PC-3 (cell line): ENCODE measurements around the gene OPTC. TPM values are rescaled to one million over a fixed set of nuclear protein-coding genes. Genes with fewer than 3 reads are reported as not detected.
A peak's percentile ranks its signal among the peaks of the same experiment; 100 is the strongest.

ENCODE experiments used
- ATAC-seq: fragments of 200-7000 bp; cut with Tn5 transposase; 2 replicates; pipeline ENCODE4 v1.9.1; 2020; ENCODE audit warnings: mild to moderate bottlenecking, moderate library complexity
- BruUV-seq: library from RNA; stranded (reverse); fragments of 400-500 nt; replicated peaks from 2 replicates; lab custom pipeline; 2021; lab: Mats Ljungman, UMichigan
- CTCF ChIA-PET: fragments of 300-600 bp; sonication (Branson Sonifier 250); formaldehyde crosslinking; loops from one replicate; lab custom pipeline; 2022; ENCODE audit warnings: antibody characterized with exemption; lab: Charles Lee
- POLR2A ChIA-PET: fragments of 300-600 bp; sonication (Branson Sonifier 250); formaldehyde crosslinking; loops from one replicate; lab custom pipeline; 2022; ENCODE audit warnings: antibody characterized with exemption; ENCODE audit not compliant: unreplicated experiment; lab: Charles Lee
- DNase-seq: peaks from one replicate; pipeline ENCODE4 v3.0.0-alpha.2; 2015
- H2AFZ ChIP-seq: fragments of 300-600 bp; sonication (generic); 2 replicates; pipeline ENCODE4 v1.6.0; 2016; ENCODE audit warnings: antibody characterized with exemption, low read length
- H3F3A ChIP-seq: fragments of 300-600 bp; sonication (generic); one replicate; pipeline ENCODE4 v1.6.0; 2017; ENCODE audit warnings: antibody characterized with exemption, low read length, control low read depth, mild to moderate bottlenecking; ENCODE audit not compliant: unreplicated experiment
- H3K27ac ChIP-seq: fragments of 300-600 bp; sonication (generic); 2 replicates; pipeline ENCODE4 v1.5.1; 2016; ENCODE audit warnings: mild to moderate bottlenecking, low read length
- H3K27me3 ChIP-seq: fragments of 300-600 bp; sonication (generic); 2 replicates; pipeline ENCODE4 v1.6.1; 2016; ENCODE audit warnings: low read length, mixed read lengths
- H3K36me3 ChIP-seq: fragments of 300-600 bp; sonication (generic); 2 replicates; pipeline ENCODE4 v1.6.1; 2016; ENCODE audit warnings: low read depth, mixed run types, low read length, mixed read lengths
- H3K4me1 ChIP-seq: fragments of 300-600 bp; sonication (generic); 2 replicates; pipeline ENCODE4 v1.5.1; 2016; ENCODE audit warnings: low read length; ENCODE audit not compliant: insufficient read depth
- H3K4me2 ChIP-seq: fragments of 300-600 bp; sonication (generic); 2 replicates; pipeline ENCODE4 v1.6.0; 2016; ENCODE audit warnings: low read length
- H3K4me3 ChIP-seq: fragments of 300-600 bp; sonication (generic); 2 replicates; pipeline ENCODE4 v1.5.1; 2016; ENCODE audit warnings: mild to moderate bottlenecking, low read length, mixed read lengths
- H3K79me2 ChIP-seq: fragments of 300-600 bp; sonication (generic); 2 replicates; pipeline ENCODE4 v1.6.1; 2017; ENCODE audit warnings: low read length, mixed read lengths
- H3K9ac ChIP-seq: fragments of 300-600 bp; sonication (generic); 2 replicates; pipeline ENCODE4 v1.6.0; 2016; ENCODE audit warnings: mild to moderate bottlenecking, low read length
- H3K9me2 ChIP-seq: fragments of 300-600 bp; sonication (generic); replicated peaks from 2 replicates; pipeline ENCODE4 v1.6.1; 2016; ENCODE audit warnings: mixed run types, low read length, mixed read lengths
- H3K9me3 ChIP-seq: fragments of 300-600 bp; sonication (generic); 2 replicates; pipeline ENCODE4 v1.6.1; 2016; ENCODE audit warnings: low read length, mixed read lengths
- H4K20me1 ChIP-seq: fragments of 300-600 bp; sonication (generic); 2 replicates; pipeline ENCODE4 v1.6.1; 2016; ENCODE audit warnings: low read length, mixed read lengths
- EZH2 ChIP-seq: fragments of 300-600 bp; sonication (generic); IDR thresholded peaks from one replicate; pipeline ENCODE4 v1.6.1; 2017; ENCODE audit warnings: antibody characterized with exemption, mild to moderate bottlenecking, low read length; ENCODE audit not compliant: unreplicated experiment
- EZH2phosphoT487 ChIP-seq: fragments of 300-600 bp; sonication (generic); IDR thresholded peaks from 2 replicates; pipeline ENCODE4 v1.6.1; 2018; ENCODE audit warnings: mild to moderate bottlenecking, antibody characterized with exemption, low read length, borderline replicate concordance
- intact Hi-C: fragments of 100-400 bp; cut with micrococcal nuclease; formaldehyde crosslinking; loops from 2 replicates; pipeline ENCODE4 v1.9.0; 2023
- total RNA-seq: library from RNA; depleted of rRNA; stranded (reverse); fragments of >200 nt; gene quantifications from 2 replicates; pipeline ENCODE4 v1.2.3, GENCODE V29; 2014
- TF ChIP-seq, protein P1 (sequence below): fragments of 300-600 bp; sonication (generic); conservative IDR thresholded peaks from 2 replicates; pipeline ENCODE4 v1.5.1; 2017; ENCODE audit warnings: antibody characterized with exemption, low read depth, mild to moderate bottlenecking, low read length

Gene OPTC
- total RNA-seq, 1 experiment from 2014 or later: not detected

DNA sequence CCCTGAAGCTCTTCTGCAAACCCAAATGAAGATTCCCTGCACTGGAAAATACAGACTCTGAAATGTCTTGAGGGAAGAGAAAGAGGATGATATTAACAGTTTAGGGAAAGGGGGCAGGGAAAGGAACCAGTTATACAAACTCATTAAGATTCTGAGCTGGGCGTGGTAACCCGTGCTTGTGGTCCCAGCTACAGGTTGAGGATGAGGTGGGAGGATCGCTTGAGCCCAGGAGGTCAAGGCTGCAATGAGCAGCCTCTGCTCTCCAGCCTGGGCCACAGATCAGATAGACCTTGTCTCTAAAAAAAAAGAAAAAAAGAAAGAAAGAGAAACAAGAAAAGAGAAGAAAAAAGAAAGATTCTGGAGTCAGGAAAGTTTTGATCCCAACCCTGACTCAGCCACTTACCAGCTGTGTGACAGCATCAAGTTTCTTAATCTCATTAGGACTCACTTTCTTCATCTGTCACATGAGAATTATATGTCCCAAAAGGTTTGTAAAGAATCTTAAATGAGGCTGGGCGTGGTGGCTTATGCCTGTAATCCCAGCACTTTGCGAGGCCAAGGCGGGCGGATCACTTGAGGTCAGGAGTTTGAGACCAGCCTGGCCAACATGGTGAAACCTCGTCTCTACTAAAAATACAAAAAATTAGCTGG, 53.9 kb downstream of the OPTC start:
- DNase-seq (no peak), ATAC-seq (no peak)
- Histone ChIP-seq H4K20me1 (no peaks in the 10 kb centered on the region), H3K79me2 (no peaks in the 10 kb centered on the region), H3K27me3 (no peaks in the 10 kb centered on the region), H3K9ac (no peak overlapping the region), H3F3A (peaks cover 3% of the 10 kb centered on the region), H3K9me2 (no peaks in the 10 kb centered on the region), H3K27ac (no peak overlapping the region), H3K36me3 (no peaks in the 10 kb centered on the region), H3K4me1 (peaks cover 46% of the 10 kb centered on the region), H2AFZ (no peak overlapping the region), H3K9me3 (no peaks in the 10 kb centered on the region), H3K4me2 (no peak overlapping the region), H3K4me3 (no peak overlapping the region)
- intact Hi-C loops: no loop called here
- ChIA-PET CTCF (no interaction called here), POLR2A (no interaction called here)
- no TSS peak for BruUV-seq
- TF ChIP-seq EZH2 (no peak), EZH2phosphoT487 (no peak)

DNA sequence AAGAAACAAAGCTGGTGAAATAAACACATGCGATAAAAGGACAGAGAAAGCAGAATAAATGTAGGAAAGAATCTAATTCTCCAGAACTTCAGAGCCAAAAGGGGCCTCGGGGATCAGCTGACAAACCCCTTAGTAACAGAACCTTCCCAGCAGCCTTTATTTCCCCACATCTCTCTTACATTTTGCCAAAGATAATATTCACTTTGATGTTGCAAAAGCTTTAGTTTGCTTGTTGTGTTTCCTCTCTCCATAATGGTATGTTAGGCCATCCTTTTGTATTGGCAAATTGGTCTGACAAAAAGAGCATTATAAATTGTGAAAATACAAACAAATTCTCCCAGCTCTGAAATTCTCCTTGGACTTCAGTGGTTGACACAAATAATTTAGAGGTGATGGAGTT, 54.9 kb downstream of the OPTC start:
- H4K20me1 ChIP-seq: no peaks in the 10 kb centered on the region
- intact Hi-C loops: no loop called here
- POLR2A ChIA-PET: interaction anchor here (0.6 kb wide), 2 partner anchors 78 to 241 kb away, joined by 3 to 4 read pairs; partner anchors contain the start of gene ATP2B4
- no peak overlapping the region for H3K4me3 ChIP-seq
- H3K4me2 ChIP-seq: peak overlapping the region; percentile 9
- no peaks in the 10 kb centered on the region for H3K9me3 ChIP-seq
- 0 out of 2 replicates have a peak overlapping the region, but pooled peaks have one; percentile 4 for H3K27ac ChIP-seq
- CTCF ChIA-PET: interaction anchor here (0.6 kb wide), 1 partner anchor 1394 kb away, joined by 3 read pairs; no protein-coding TSS in a partner anchor
- H3F3A ChIP-seq: peaks cover 3% of the 10 kb centered on the region
- no peaks in the 10 kb centered on the region for H3K9me2 ChIP-seq
- no peak overlapping the region for H3K9ac ChIP-seq
- peak overlapping the region; percentile 4; the same call in 1 of the 2 replicates for H2AFZ ChIP-seq
- H3K79me2 ChIP-seq: no peaks in the 10 kb centered on the region
- ATAC-seq (no peak), DNase-seq (no peak)
- no peak for TF ChIP-seq EZH2phosphoT487
- H3K4me1 ChIP-seq: peaks cover 46% of the 10 kb centered on the region
- no peaks in the 10 kb centered on the region for H3K36me3 ChIP-seq
- BruUV-seq: no TSS peak
- H3K27me3 ChIP-seq: no peaks in the 10 kb centered on the region

DNA sequence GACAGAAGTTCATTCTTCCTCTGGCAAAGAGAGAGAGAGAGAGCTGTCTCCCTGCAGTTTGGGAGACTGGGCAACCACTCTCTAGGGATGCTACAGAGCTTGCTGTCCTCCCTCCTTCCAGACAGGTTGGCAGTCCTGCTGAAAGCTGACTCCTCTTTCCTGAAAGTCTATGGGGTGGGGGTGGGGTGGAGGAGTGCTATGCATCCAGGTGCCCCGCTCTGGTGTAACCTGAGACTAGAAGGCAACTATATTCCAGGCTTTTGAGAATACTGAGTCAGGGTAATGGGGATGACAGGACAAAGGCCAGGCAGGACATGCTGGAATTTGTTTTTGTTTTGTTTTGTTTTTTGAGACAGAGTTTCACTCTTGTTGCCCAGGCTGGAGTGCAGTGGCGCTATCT, 55.4 kb downstream of the OPTC start:
- Histone ChIP-seq H3K9me3 (no peaks in the 10 kb centered on the region), H2AFZ (peak overlapping the region; percentile 4; the same call in 1 of the 2 replicates), H3K4me3 (no peak overlapping the region), H3K79me2 (no peaks in the 10 kb centered on the region), H3K9me2 (no peaks in the 10 kb centered on the region), H3K27ac (0 out of 2 replicates have a peak overlapping the region, but pooled peaks have one; percentile 4), H4K20me1 (no peaks in the 10 kb centered on the region), H3K4me2 (peak overlapping the region; percentile 9), H3K27me3 (no peaks in the 10 kb centered on the region), H3K4me1 (peaks cover 47% of the 10 kb centered on the region), H3K36me3 (no peaks in the 10 kb centered on the region), H3F3A (peaks cover 3% of the 10 kb centered on the region), H3K9ac (no peak overlapping the region)
- BruUV-seq: no TSS peak
- intact Hi-C loops: no loop called here
- ATAC-seq: peak; percentile 79
- peak; percentile 90 for DNase-seq
- ChIA-PET POLR2A (interaction anchor here (0.6 kb wide), 3 partner anchors 9 to 241 kb away, joined by 3 to 4 read pairs (median 3); partner anchors contain the start of gene ATP2B4), CTCF (interaction anchor here (0.6 kb wide), 1 partner anchor 1395 kb away, joined by 3 read pairs; no protein-coding TSS in a partner anchor)
- TF ChIP-seq, protein P1, sequence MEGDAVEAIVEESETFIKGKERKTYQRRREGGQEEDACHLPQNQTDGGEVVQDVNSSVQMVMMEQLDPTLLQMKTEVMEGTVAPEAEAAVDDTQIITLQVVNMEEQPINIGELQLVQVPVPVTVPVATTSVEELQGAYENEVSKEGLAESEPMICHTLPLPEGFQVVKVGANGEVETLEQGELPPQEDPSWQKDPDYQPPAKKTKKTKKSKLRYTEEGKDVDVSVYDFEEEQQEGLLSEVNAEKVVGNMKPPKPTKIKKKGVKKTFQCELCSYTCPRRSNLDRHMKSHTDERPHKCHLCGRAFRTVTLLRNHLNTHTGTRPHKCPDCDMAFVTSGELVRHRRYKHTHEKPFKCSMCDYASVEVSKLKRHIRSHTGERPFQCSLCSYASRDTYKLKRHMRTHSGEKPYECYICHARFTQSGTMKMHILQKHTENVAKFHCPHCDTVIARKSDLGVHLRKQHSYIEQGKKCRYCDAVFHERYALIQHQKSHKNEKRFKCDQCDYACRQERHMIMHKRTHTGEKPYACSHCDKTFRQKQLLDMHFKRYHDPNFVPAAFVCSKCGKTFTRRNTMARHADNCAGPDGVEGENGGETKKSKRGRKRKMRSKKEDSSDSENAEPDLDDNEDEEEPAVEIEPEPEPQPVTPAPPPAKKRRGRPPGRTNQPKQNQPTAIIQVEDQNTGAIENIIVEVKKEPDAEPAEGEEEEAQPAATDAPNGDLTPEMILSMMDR: no peak
